HG02852 (cell line): ENCODE results near the gene TOX2.
"Not testable (repeated sequence)": the region's sequence is repeated elsewhere in the genome, so short reads cannot be mapped to it uniquely, and the experiment has no call there.

Experiments
- ATAC-seq: cut with Tn5 transposase; IDR thresholded peaks from one replicate; pipeline ENCODE4 v1.9.1; 2021; ENCODE audit warnings: mild to moderate bottlenecking, moderate library complexity; ENCODE audit not compliant: unreplicated experiment

Gene TOX2

GRCh38 chr20:44029848-44030230, 115.2 kb downstream of the TOX2 start:
- no peak for ATAC-seq

- ATAC-seq: no peak
Measured at GRCh38 chr20:44030394-44030793, 115.7 kb downstream of the TOX2 start.

- ATAC-seq: no peak
Measured at GRCh38 chr20:44031001-44031574, 116.4 kb downstream of the TOX2 start.

GRCh38 chr20:44031781-44032582, 117.3 kb downstream of the TOX2 start:
- ATAC-seq: no peak

GRCh38 chr20:44032583-44033331, 118.1 kb downstream of the TOX2 start:
- no peak for ATAC-seq

GRCh38 chr20:44033344-44033743, 118.7 kb downstream of the TOX2 start:
- ATAC-seq: no peak

DNA sequence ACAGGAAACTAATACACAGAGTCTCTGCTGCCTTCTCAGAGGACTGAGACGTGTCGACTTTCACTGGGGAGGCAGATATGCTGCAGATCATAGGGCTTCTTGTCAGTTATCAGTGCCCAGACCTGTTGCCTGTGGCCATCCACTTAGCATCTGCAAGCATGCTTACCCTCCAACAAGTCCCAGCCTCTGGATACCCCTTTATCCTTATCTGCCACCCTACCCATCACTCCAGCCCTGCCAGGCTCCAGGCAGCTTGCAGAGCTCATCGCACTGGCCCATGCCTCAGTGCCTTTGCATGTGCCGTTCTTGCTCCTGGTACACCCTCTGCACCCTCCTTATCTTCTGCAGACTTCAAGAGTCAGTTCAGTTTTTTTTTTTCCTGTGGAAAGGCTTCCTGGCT, 119.2 kb downstream of the TOX2 start:
- no peak for ATAC-seq

DNA sequence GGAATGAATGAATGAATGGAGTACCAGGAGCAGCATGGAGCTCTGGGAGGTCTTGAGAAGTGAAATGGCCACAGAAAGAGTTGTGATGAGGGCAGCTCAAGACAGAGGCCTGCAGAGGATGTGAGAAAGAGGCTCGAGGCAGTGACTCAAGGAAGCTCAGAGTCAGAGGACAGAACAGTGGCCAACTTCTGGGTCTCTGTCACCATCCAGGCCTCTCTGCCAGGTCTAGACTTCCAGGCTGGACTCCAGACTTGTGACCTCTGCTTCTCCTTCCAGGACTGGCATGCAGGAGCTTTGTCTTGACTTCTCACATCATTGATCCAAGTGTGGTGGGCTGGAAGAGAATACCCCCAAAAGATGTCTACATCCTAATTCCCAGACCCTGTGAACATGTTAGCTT, 119.8 kb downstream of the TOX2 start:
- no peak for ATAC-seq

- no peak for ATAC-seq
Measured at GRCh38 chr20:44034965-44035635, 120.4 kb downstream of the TOX2 start.

DNA sequence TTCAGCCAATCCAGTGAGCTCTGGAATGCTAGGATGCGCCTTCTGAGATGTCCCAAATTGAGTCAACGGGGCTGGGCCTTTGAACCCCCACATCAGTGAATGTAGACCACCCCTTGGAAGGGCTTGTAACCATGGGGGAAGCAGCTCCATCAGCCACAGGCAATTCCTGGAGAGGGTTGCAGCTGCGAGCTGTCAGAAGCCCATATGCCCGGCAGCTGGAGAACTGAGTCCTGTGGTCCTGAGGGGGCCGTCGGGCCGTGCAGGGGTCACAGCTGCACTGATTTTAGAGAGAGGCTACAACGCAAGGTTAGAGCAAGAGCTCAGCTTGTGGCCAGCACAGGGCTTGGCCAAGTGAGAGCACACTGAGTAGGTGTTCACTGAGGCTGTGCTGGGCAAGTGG, 121.3 kb downstream of the TOX2 start:
- ATAC-seq: no peak

DNA sequence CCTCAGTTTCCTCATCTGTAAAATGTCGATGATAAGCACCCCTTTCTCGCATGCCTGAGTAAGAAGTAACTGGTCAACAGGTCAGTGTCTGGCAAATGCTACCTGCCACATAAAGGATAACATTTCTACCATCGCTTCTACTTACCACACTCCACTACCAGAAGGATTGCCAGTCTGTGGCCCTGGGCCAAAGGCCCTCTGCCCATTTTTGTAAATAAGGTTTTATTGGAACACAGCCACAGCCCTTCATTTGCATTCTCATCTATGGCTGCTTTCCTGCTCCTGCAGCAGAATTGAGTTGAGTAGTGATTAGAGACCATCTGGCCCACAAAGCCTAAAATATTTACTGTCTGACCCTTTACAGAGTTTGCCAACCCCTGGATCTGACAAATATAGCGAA, 121.8 kb downstream of the TOX2 start:
- no peak for ATAC-seq

DNA sequence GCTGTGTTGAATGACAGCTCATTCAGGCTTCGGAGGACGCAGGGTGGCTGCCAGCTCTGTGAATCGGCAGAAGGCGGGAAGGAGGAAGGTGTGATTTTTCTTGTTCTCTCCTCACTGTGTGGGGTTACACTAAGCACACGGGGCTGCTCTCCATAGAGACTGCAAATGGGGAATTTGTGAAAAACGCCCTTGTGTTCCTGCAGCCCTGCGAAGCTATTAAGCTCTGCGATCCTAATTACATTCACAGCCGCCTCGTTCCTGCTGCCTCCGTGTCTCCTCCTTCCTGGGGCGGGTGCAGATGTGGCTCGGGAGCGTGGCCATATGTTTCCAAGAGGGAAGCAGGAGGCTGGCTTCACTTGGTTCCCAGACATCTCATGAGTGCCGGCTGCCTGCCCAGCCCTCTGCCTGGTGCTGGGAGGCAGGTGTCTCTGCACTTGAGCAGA, 124.0 kb downstream of the TOX2 start:
- no peak for ATAC-seq

GRCh38 chr20:44039147-44039546, 124.5 kb downstream of the TOX2 start:
- no peak for ATAC-seq

GRCh38 chr20:44039741-44040140, 125.1 kb downstream of the TOX2 start:
- no peak for ATAC-seq

- ATAC-seq: no peak
Measured at GRCh38 chr20:44040202-44040915, 125.7 kb downstream of the TOX2 start.

DNA sequence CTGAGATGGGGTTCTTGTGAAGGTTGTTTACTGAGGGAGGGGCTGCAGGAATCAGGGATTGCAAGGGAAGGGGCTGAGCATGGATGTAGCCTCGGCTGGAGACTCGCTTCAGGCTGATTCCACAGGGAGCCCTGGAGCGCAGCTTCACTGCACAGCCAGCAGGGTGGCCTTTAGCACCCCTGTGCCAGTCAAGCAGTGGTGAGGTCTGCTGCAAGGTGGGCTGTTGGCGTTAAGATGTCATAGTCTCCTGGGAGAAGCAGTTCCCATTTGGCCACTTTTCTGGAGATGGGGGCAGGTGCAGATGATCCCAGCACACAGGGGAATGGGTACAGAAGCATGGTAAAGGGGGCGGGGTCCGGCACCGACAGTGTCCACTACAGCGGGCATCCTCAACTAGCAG, 126.3 kb downstream of the TOX2 start:
- ATAC-seq: no peak

- ATAC-seq: not testable (repeated sequence)
Measured at GRCh38 chr20:44044712-44045111, 130.1 kb downstream of the TOX2 start.

GRCh38 chr20:44050327-44050726, 135.7 kb downstream of the TOX2 start:
- ATAC-seq: no peak

GRCh38 chr20:44050925-44051660, 136.4 kb downstream of the TOX2 start:
- ATAC-seq: no peak

- ATAC-seq: no peak
Measured at GRCh38 chr20:44051661-44052000, 137.0 kb downstream of the TOX2 start.
